Endodermal cell (in vitro differentiated cells): ENCODE measurements around the gene CREG2. TPM values are rescaled to one million over a fixed set of nuclear protein-coding genes. Genes with fewer than 3 reads are reported as not detected.

Source experiments
- DNase-seq: peaks from one replicate; pipeline ENCODE4 v3.0.0-alpha.2; 2017
- H3K27ac ChIP-seq: 2 replicates; pipeline ENCODE4 v1.5.1; 2013; ENCODE audit warnings: mild to moderate bottlenecking, low read depth, low read length, moderate library complexity
- H3K27me3 ChIP-seq: 2 replicates; pipeline ENCODE4 v1.6.1; 2013; ENCODE audit warnings: mild to moderate bottlenecking, low read length, moderate library complexity; ENCODE audit not compliant: insufficient read depth, control insufficient read depth, poor library complexity, severe bottlenecking
- H3K36me3 ChIP-seq: 2 replicates; pipeline ENCODE4 v1.7.0; 2013; ENCODE audit warnings: mild to moderate bottlenecking, low read length, moderate library complexity; ENCODE audit not compliant: control insufficient read depth, insufficient read depth
- H3K4me1 ChIP-seq: one replicate; pipeline ENCODE4 v1.7.0; 2013; ENCODE audit warnings: low read length; ENCODE audit not compliant: control insufficient read depth, insufficient read depth
- H3K4me3 ChIP-seq: 2 replicates; pipeline ENCODE4 v1.5.1; 2013; ENCODE audit warnings: mild to moderate bottlenecking, low read length, moderate library complexity
- H3K9ac ChIP-seq: 2 replicates; pipeline ENCODE4 v1.6.1; 2013; ENCODE audit warnings: mild to moderate bottlenecking, low read length, moderate library complexity; ENCODE audit not compliant: poor library complexity, severe bottlenecking; ENCODE audit errors: extremely low read depth
- H3K9me3 ChIP-seq: 2 replicates; pipeline ENCODE4 v1.6.1; 2013; ENCODE audit warnings: mild to moderate bottlenecking, low read length, moderate library complexity; ENCODE audit not compliant: control insufficient read depth
- H3K27ac Mint-ChIP-seq: 2 replicates; pipeline ENCODE4 v1.8.0; 2020; ENCODE audit warnings: mixed read lengths
- H3K27me3 Mint-ChIP-seq: 2 replicates; pipeline ENCODE4 v1.8.0; 2021; ENCODE audit warnings: mild to moderate bottlenecking, mixed read lengths; ENCODE audit not compliant: insufficient read depth
- H3K36me3 Mint-ChIP-seq: 2 replicates; pipeline ENCODE4 v1.8.0; 2020; ENCODE audit warnings: low read depth, mixed read lengths
- H3K4me1 Mint-ChIP-seq: 2 replicates; pipeline ENCODE4 v1.8.0; 2020; ENCODE audit warnings: mixed read lengths
- H3K4me3 Mint-ChIP-seq: 2 replicates; pipeline ENCODE4 v1.8.0; 2020; ENCODE audit warnings: mild to moderate bottlenecking, moderate library complexity, mixed read lengths
- H3K9me3 Mint-ChIP-seq: 2 replicates; pipeline ENCODE4 v1.8.0; 2020; ENCODE audit warnings: mild to moderate bottlenecking, mixed read lengths
- CTCF ChIP-seq: fragments of 200-600 bp; sonication (generic); conservative IDR thresholded peaks from 2 replicates; pipeline ENCODE4 v1.5.0; 2021; ENCODE audit warnings: antibody characterized with exemption, mild to moderate bottlenecking
- WGBS, 2 experiments: methylation state at CpG; one replicate each; pipeline versions ENCODE4 v1.1.5 to v1.1.7; 2013; ENCODE audit warnings: missing lambda C conversion rate in 2 of 2, mixed read lengths in 1 of 2; ENCODE audit not compliant: insufficient coverage in 1 of 2, insufficient read length in 1 of 2; 5-methylcytosine and 5-hydroxymethylcytosine counted together
- total RNA-seq, 2 donors: library from RNA; stranded (reverse); fragmentation: NEBNext Ultra II Directional in 1 of 2; extraction: Animal tissue kit (Norgen Biotek cat#: 25700) in 1 of 2; gene quantifications; 2 replicates in 1 of 2; 3 replicates in 1 of 2; pipeline ENCODE4 v1.2.1, GENCODE V29; 2021

Gene CREG2
- total RNA-seq, 2 donors from 2014 or later, result 0.13 TPM; not detected in 1

- no peak overlapping the region for H3K4me3 ChIP-seq
- H3K9me3 ChIP-seq, result no peaks in the 10 kb centered on the region
- 80 to 84% methylated on average over 2 of the region's 2 CpGs for WGBS, 2 experiments
- H3K9ac ChIP-seq, result no peak overlapping the region
- Mint-ChIP-seq H3K4me1 (peaks cover 4% of the 10 kb centered on the region), H3K36me3 (no peaks in the 10 kb centered on the region), H3K27ac (no peak overlapping the region), H3K27me3 (peaks cover 41% of the 10 kb centered on the region), H3K9me3 (no peaks in the 10 kb centered on the region), H3K4me3 (no peak overlapping the region)
- H3K27me3 ChIP-seq, result peaks cover 42% of the 10 kb centered on the region
- no peak overlapping the region for H3K27ac ChIP-seq
- H3K4me1 ChIP-seq, result no peaks in the 10 kb centered on the region
- no peak for TF ChIP-seq CTCF
- no peaks in the 10 kb centered on the region for H3K36me3 ChIP-seq
- no peak for DNase-seq
These were observed 4.9 kb downstream of the CREG2 start for GRCh38 chr2:101382442-101382841.

DNA sequence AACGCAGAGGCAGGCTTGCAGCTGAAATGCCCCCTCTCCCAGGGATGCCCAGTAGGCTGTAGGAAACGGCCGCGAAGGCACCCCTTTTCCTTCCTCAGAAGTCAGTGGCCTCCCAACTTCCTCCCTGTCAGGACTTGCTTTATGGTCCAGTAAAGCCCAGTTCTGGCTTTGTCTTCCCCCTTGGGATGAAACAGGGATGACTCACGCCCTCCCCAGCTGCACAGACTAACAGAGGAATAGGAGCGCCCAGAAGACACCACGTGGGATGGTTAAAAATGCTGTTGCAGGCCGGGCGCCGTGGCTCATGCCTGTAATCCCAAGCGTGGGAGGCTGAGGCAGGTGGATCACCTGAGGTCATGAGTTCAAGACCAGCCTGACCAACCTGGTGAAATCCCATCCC is 6.9 kb downstream of the CREG2 start:
- Mint-ChIP-seq H3K27ac (no peak overlapping the region), H3K27me3 (peaks cover 25% of the 10 kb centered on the region), H3K9me3 (no peaks in the 10 kb centered on the region), H3K36me3 (no peaks in the 10 kb centered on the region), H3K4me1 (peaks cover 4% of the 10 kb centered on the region), H3K4me3 (no peak overlapping the region)
- Histone ChIP-seq H3K36me3 (no peaks in the 10 kb centered on the region), H3K4me1 (no peaks in the 10 kb centered on the region), H3K4me3 (no peak overlapping the region), H3K9me3 (no peaks in the 10 kb centered on the region), H3K9ac (no peak overlapping the region), H3K27me3 (peaks cover 21% of the 10 kb centered on the region), H3K27ac (no peak overlapping the region)
- no peak for TF ChIP-seq CTCF
- no peak for DNase-seq
- 86 to 89% methylated on average over 10 to 11 of the region's 11 CpGs for WGBS, 2 experiments

GRCh38 chr2:101379091-101379490 is 8.2 kb downstream of the CREG2 start:
- no peak for TF ChIP-seq CTCF
- no peaks in the 10 kb centered on the region for H3K9me3 Mint-ChIP-seq
- Histone ChIP-seq H3K9ac (no peak overlapping the region), H3K27ac (no peak overlapping the region), H3K4me3 (no peak overlapping the region), H3K36me3 (no peaks in the 10 kb centered on the region), H3K4me1 (no peaks in the 10 kb centered on the region), H3K27me3 (peaks cover 8% of the 10 kb centered on the region), H3K9me3 (no peaks in the 10 kb centered on the region)
- no peak overlapping the region for H3K27ac Mint-ChIP-seq
- WGBS, 2 experiments, result 93 to 100% methylated on average over 2 of the region's 2 CpGs
- H3K36me3 Mint-ChIP-seq, result no peaks in the 10 kb centered on the region
- peaks cover 4% of the 10 kb centered on the region for H3K4me1 Mint-ChIP-seq
- H3K27me3 Mint-ChIP-seq, result peaks cover 14% of the 10 kb centered on the region
- no peak overlapping the region for H3K4me3 Mint-ChIP-seq
- DNase-seq, result no peak
